Fibroblast of lung (primary cell): ENCODE data around the gene RPS6KA2. TPM values are rescaled to one million over a fixed set of nuclear protein-coding genes. Genes with fewer than 3 reads are reported as not detected.

Experiments
- DNase-seq, 2 donors: peaks; one replicate each; pipeline versions ENCODE4 v3.0.0 to v3.0.0-alpha.2; 2010; ENCODE audit warnings: low read depth in 2 of 2
- H2AFZ ChIP-seq: 2 replicates; pipeline ENCODE4 v1.5.1; 2012; ENCODE audit warnings: low read length, control low read depth, inconsistent platforms
- H3K27ac ChIP-seq: 2 replicates; pipeline ENCODE4 v1.5.1; 2011; ENCODE audit warnings: low read length, control low read depth; ENCODE audit not compliant: insufficient read depth
- H3K27me3 ChIP-seq: 2 replicates; pipeline ENCODE4 v1.5.1; 2011; ENCODE audit warnings: mild to moderate bottlenecking, low read length; ENCODE audit not compliant: control insufficient read depth, insufficient read depth
- H3K36me3 ChIP-seq: 2 replicates; pipeline ENCODE4 v1.5.1; 2011; ENCODE audit warnings: low read length; ENCODE audit not compliant: control insufficient read depth, insufficient read depth
- H3K4me1 ChIP-seq: 2 replicates; pipeline ENCODE4 v1.5.1; 2011; ENCODE audit warnings: low read length; ENCODE audit not compliant: control insufficient read depth, insufficient read depth; ENCODE audit errors: extremely low read depth
- H3K4me2 ChIP-seq: 2 replicates; pipeline ENCODE4 v1.5.1; 2011; ENCODE audit warnings: low read length, control low read depth; ENCODE audit not compliant: insufficient read depth; ENCODE audit errors: extremely low read depth
- H3K4me3 ChIP-seq, 4 experiments: fragments of 200-600 bp in 1 of 4; sonication (generic) in 1 of 4; replicated peaks in 1 of 4; 2 replicates each; pipeline ENCODE4 v1.5.1; 2011 to 2016; ENCODE audit warnings: low read length in 4 of 4, low read depth in 3 of 4, mild to moderate bottlenecking in 3 of 4, control low read depth in 2 of 4, inconsistent platforms in 1 of 4, mixed read lengths in 1 of 4; ENCODE audit not compliant: insufficient read depth in 1 of 4; ENCODE audit errors: control extremely low read depth in 1 of 4
- H3K79me2 ChIP-seq: 2 replicates; pipeline ENCODE4 v1.5.1; 2012; ENCODE audit warnings: mild to moderate bottlenecking, low read length, inconsistent platforms; ENCODE audit not compliant: control insufficient read depth, insufficient read depth
- H3K9ac ChIP-seq: 2 replicates; pipeline ENCODE4 v1.5.1; 2011; ENCODE audit warnings: mild to moderate bottlenecking, low read length, control low read depth; ENCODE audit not compliant: insufficient read depth
- H3K9me3 ChIP-seq: 2 replicates; pipeline ENCODE4 v1.5.1; 2012; ENCODE audit warnings: low read depth, low read length; ENCODE audit not compliant: control insufficient read depth, insufficient read depth
- H4K20me1 ChIP-seq: 2 replicates; pipeline ENCODE4 v1.5.1; 2011; ENCODE audit warnings: low read length; ENCODE audit not compliant: control insufficient read depth, insufficient read depth; ENCODE audit errors: extremely low read depth
- EZH2 ChIP-seq: IDR thresholded peaks from 2 replicates; pipeline ENCODE4 v1.5.1; 2012; ENCODE audit warnings: low read length, control low read depth, mild to moderate bottlenecking; ENCODE audit errors: missing control alignments
- polyA plus RNA-seq, 2 donors: library from polyadenylated mRNA; depleted of rRNA in 1 of 2; stranded (reverse) in 1 of 2; unstranded in 1 of 2; fragments of >200 nt; gene quantifications; 2 replicates each; pipeline ENCODE4 v1.2.1, GENCODE V29; 2011 to 2012; ENCODE audit warnings: missing spikeins in 1 of 2
- total RNA-seq: library from RNA; depleted of rRNA; stranded (reverse); fragments of >200 nt; gene quantifications from 2 replicates; pipeline ENCODE4 v1.2.1, GENCODE V29; 2014
- TF ChIP-seq, protein P1 (sequence below), 2 donors: IDR thresholded peaks in 1 of 2; conservative IDR thresholded peaks in 1 of 2; 1 replicate in 1 of 2; 2 replicates in 1 of 2; pipeline ENCODE4 v1.5.1; 2011 to 2012; ENCODE audit warnings: low read length in 2 of 2, control low read depth in 1 of 2, inconsistent platforms in 1 of 2, low read depth in 1 of 2, mild to moderate bottlenecking in 1 of 2

RPS6KA2 gene
- total and polyA plus RNA-seq, 2 donors (not counting 1 experiment from before 2014, with no cell fraction given), result 66.8 to 116 TPM

GRCh38 chr6:166436195-166437139 lies 190.6 kb downstream of the RPS6KA2 start:
- peaks cover 5% of the 10 kb centered on the region for H3K36me3 ChIP-seq
- DNase-seq, result no peak
- H3K4me1 ChIP-seq, result no peaks in the 10 kb centered on the region
- H3K79me2 ChIP-seq, result no peaks in the 10 kb centered on the region
- H3K9me3 ChIP-seq, result no peaks in the 10 kb centered on the region
- no peak overlapping the region for H3K27ac ChIP-seq
- H3K4me2 ChIP-seq, result no peak overlapping the region
- TF ChIP-seq, protein P1, sequence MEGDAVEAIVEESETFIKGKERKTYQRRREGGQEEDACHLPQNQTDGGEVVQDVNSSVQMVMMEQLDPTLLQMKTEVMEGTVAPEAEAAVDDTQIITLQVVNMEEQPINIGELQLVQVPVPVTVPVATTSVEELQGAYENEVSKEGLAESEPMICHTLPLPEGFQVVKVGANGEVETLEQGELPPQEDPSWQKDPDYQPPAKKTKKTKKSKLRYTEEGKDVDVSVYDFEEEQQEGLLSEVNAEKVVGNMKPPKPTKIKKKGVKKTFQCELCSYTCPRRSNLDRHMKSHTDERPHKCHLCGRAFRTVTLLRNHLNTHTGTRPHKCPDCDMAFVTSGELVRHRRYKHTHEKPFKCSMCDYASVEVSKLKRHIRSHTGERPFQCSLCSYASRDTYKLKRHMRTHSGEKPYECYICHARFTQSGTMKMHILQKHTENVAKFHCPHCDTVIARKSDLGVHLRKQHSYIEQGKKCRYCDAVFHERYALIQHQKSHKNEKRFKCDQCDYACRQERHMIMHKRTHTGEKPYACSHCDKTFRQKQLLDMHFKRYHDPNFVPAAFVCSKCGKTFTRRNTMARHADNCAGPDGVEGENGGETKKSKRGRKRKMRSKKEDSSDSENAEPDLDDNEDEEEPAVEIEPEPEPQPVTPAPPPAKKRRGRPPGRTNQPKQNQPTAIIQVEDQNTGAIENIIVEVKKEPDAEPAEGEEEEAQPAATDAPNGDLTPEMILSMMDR (conservative IDR thresholded peaks at IDR 0.05 in 1 of 2, IDR thresholded peaks at IDR 0.05 in 1 of 2; ENCODE audit: low read depth in 1 of 2, low read length in 2 of 2), result no peak
- TF ChIP-seq EZH2, result no peak
- H3K4me3 ChIP-seq, result no peak overlapping the region
- no peaks in the 10 kb centered on the region for H4K20me1 ChIP-seq
- no peak overlapping the region for H3K9ac ChIP-seq
- H3K27me3 ChIP-seq, result no peaks in the 10 kb centered on the region
- H2AFZ ChIP-seq, result no peak overlapping the region

- Histone ChIP-seq H2AFZ (no peak overlapping the region), H3K9ac (no peak overlapping the region), H3K4me1 (no peaks in the 10 kb centered on the region), H3K36me3 (peaks cover 5% of the 10 kb centered on the region), H3K4me2 (no peak overlapping the region), H3K27ac (no peak overlapping the region), H3K79me2 (no peaks in the 10 kb centered on the region), H3K9me3 (no peaks in the 10 kb centered on the region), H4K20me1 (no peaks in the 10 kb centered on the region), H3K27me3 (no peaks in the 10 kb centered on the region), H3K4me3 (no peak overlapping the region)
- DNase-seq, result no peak
- TF ChIP-seq, protein P1 (conservative IDR thresholded peaks at IDR 0.05 in 1 of 2, IDR thresholded peaks at IDR 0.05 in 1 of 2; ENCODE audit: low read depth in 1 of 2, low read length in 2 of 2), result no peak
- no peak for TF ChIP-seq EZH2
Measured at GRCh38 chr6:166435574-166435973, 191.5 kb downstream of the RPS6KA2 start.

DNA sequence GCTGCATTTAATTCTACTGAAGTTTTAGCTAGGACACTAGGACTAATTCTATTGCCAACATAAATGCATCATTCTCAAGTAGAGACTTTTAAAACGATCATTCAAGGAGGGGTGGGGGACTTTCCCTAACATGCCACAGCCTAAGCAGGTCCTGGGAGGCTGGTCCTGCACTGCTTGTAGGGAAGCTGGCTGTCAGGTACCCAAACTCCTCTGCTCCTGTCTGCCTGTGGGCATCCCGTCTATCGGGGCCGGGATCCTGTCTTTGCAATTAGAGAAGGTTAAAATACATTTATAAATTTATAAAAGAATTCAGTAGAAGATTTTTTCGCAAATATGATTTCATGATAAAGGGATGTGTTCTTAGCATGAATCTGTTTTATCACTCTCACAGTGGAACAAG lies 192.7 kb downstream of the RPS6KA2 start:
- Histone ChIP-seq H3K27ac (no peak overlapping the region), H4K20me1 (no peaks in the 10 kb centered on the region), H3K4me2 (no peak overlapping the region), H3K9ac (no peak overlapping the region), H3K36me3 (peaks cover 6% of the 10 kb centered on the region), H3K4me3 (no peak overlapping the region), H3K4me1 (no peaks in the 10 kb centered on the region), H3K27me3 (no peaks in the 10 kb centered on the region), H3K79me2 (no peaks in the 10 kb centered on the region), H3K9me3 (no peaks in the 10 kb centered on the region), H2AFZ (no peak overlapping the region)
- TF ChIP-seq, protein P1 (conservative IDR thresholded peaks at IDR 0.05 in 1 of 2, IDR thresholded peaks at IDR 0.05 in 1 of 2; ENCODE audit: low read depth in 1 of 2, low read length in 2 of 2), result no peak
- TF ChIP-seq EZH2, result no peak
- no peak for DNase-seq
